HepG2 (cell line): ENCODE data around the gene AUTS2. TPM values are rescaled to one million over a fixed set of nuclear protein-coding genes. Genes with fewer than 3 reads are reported as not detected.

Experiments used
- ATAC-seq: fragments of 200-7000 bp; cut with Tn5 transposase; 3 replicates; pipeline ENCODE4 v1.9.1; 2020; ENCODE audit warnings: mild to moderate bottlenecking, moderate library complexity
- BruUV-seq: library from RNA; stranded (reverse); fragments of 400-500 nt; replicated peaks from 2 replicates; lab custom pipeline; 2021; lab: Mats Ljungman, UMichigan
- CTCF ChIA-PET: fragments of 300-600 bp; formaldehyde crosslinking; extraction: SDS; loops from one replicate; lab custom pipeline; 2021; ENCODE audit warnings: low total read pairs, inconsistent platforms, low intra/inter-chr PET ratio; lab: Yijun Ruan, JAX
- POLR2A ChIA-PET: fragments of 350-600 bp; sonication (Branson Sonifier 250); formaldehyde crosslinking; loops from one replicate; lab custom pipeline; 2020; ENCODE audit warnings: antibody characterized with exemption, inconsistent platforms; lab: Yijun Ruan, JAX
- DNase-seq: peaks from one replicate; pipeline ENCODE4 v3.0.0-alpha.2; 2015; ENCODE audit warnings: low spot score
- FAIRE-seq: peaks from 3 replicates; lab custom pipeline; 2011; peaks lifted over from hg19 to GRCh38; lab: Jason Lieb, UNC
- H2AFZ ChIP-seq: one replicate; pipeline ENCODE4 v1.6.1; 2011; ENCODE audit warnings: low read length, inconsistent platforms
- H3K27ac ChIP-seq: fragments of 300-600 bp; 3 replicates; pipeline ENCODE4 v1.8.0; 2011; ENCODE audit warnings: mixed run types, mild to moderate bottlenecking, mixed read lengths, low read length, inconsistent platforms; ENCODE audit not compliant: insufficient read depth; ENCODE audit errors: extremely low read length
- H3K27me3 ChIP-seq, 2 experiments: fragments of 200-600 bp in 1 of 2; 2 replicates in 1 of 2; 3 replicates in 1 of 2; pipeline versions ENCODE4 v1.6.0 to v1.8.0; 2011; ENCODE audit warnings: low read length in 2 of 2, mild to moderate bottlenecking in 2 of 2, moderate library complexity in 2 of 2, inconsistent platforms in 1 of 2; ENCODE audit not compliant: insufficient read depth in 2 of 2, control insufficient read depth in 1 of 2
- H3K36me3 ChIP-seq, 2 experiments: fragments of 200-600 bp in 1 of 2; replicated peaks in 1 of 2; 2 replicates in 1 of 2; 3 replicates in 1 of 2; pipeline versions ENCODE4 v1.5.1 to v1.8.0; 2011; ENCODE audit warnings: low read length in 2 of 2, inconsistent platforms in 1 of 2; ENCODE audit not compliant: insufficient read depth in 2 of 2, control insufficient read depth in 1 of 2
- H3K4me1 ChIP-seq: 2 replicates; pipeline ENCODE4 v1.5.1; 2012; ENCODE audit warnings: low read length, inconsistent platforms; ENCODE audit not compliant: insufficient read depth
- H3K4me2 ChIP-seq: 2 replicates; pipeline ENCODE4 v1.6.0; 2011; ENCODE audit warnings: low read depth, low read length, inconsistent platforms
- H3K4me3 ChIP-seq, 3 experiments: fragments of 200-600 bp in 1 of 3; sonication (generic), shearing (Covaris generic) in 1 of 3; replicated peaks in 1 of 3; 2 replicates each; pipeline ENCODE4 v1.5.1; 2011 to 2016; ENCODE audit warnings: low read length in 3 of 3, inconsistent platforms in 2 of 3, low read depth in 2 of 3, mild to moderate bottlenecking in 2 of 3, control low read depth in 1 of 3, mixed read lengths in 1 of 3; ENCODE audit not compliant: insufficient read depth in 1 of 3
- H3K79me2 ChIP-seq: one replicate; pipeline ENCODE4 v1.6.1; 2011; ENCODE audit warnings: low read length, inconsistent platforms; ENCODE audit not compliant: insufficient read depth
- H3K9ac ChIP-seq: 2 replicates; pipeline ENCODE4 v1.6.0; 2011; ENCODE audit warnings: mild to moderate bottlenecking, low read depth, low read length, inconsistent platforms; ENCODE audit not compliant: insufficient read depth
- H3K9me3 ChIP-seq: 2 replicates; pipeline ENCODE4 v1.5.1; 2012; ENCODE audit warnings: mild to moderate bottlenecking, low read length
- H4K20me1 ChIP-seq: 2 replicates; pipeline ENCODE4 v1.6.0; 2011; ENCODE audit warnings: inconsistent platforms, mild to moderate bottlenecking, low read length, moderate library complexity; ENCODE audit not compliant: insufficient read depth
- FOSL1 ChIP-seq: sonication (generic); formaldehyde crosslinking; IDR thresholded peaks from 2 replicates; pipeline ENCODE4 v1.9.0; 2021; ENCODE audit warnings: missing genetic modification reagents, borderline replicate concordance
- HES4 ChIP-seq: sonication (generic); formaldehyde crosslinking; IDR thresholded peaks from 2 replicates; pipeline ENCODE4 v1.9.0; 2021; ENCODE audit warnings: mild to moderate bottlenecking, missing genetic modification reagents, borderline replicate concordance
- ISL2 ChIP-seq: sonication (generic); formaldehyde crosslinking; IDR thresholded peaks from 2 replicates; pipeline ENCODE4 v1.5.0; 2020; ENCODE audit warnings: missing genetic modification reagents
- NFYB ChIP-seq: sonication (generic); formaldehyde crosslinking; IDR thresholded peaks from 2 replicates; pipeline ENCODE4 v1.4.0; 2020; ENCODE audit warnings: missing genetic modification reagents
- PITX1 ChIP-seq: sonication (generic); formaldehyde crosslinking; IDR thresholded peaks from 2 replicates; pipeline ENCODE4 v1.5.1; 2020; ENCODE audit warnings: mild to moderate bottlenecking, missing genetic modification reagents
- SAFB2 ChIP-seq: sonication (generic); formaldehyde crosslinking; IDR thresholded peaks from 2 replicates; pipeline ENCODE4 v1.5.1; 2020; ENCODE audit warnings: missing genetic modification reagents, low read depth, mild to moderate bottlenecking, borderline replicate concordance
- SALL2 ChIP-seq: sonication (generic); formaldehyde crosslinking; IDR thresholded peaks from 2 replicates; pipeline ENCODE4 v1.8.1; 2023; ENCODE audit warnings: mild to moderate bottlenecking, missing genetic modification reagents, inconsistent platforms
- SIX1 ChIP-seq: sonication (generic); formaldehyde crosslinking; IDR thresholded peaks from 2 replicates; pipeline ENCODE4 v1.4.0; 2020; ENCODE audit warnings: missing genetic modification reagents, borderline replicate concordance
- TEAD3 ChIP-seq: optimal IDR thresholded peaks from 2 replicates; pipeline ENCODE3; 2016; ENCODE audit warnings: borderline replicate concordance
- ZBTB8A ChIP-seq: sonication (generic); formaldehyde crosslinking; IDR thresholded peaks from 2 replicates; pipeline ENCODE4 v1.4.0; 2020; ENCODE audit warnings: mild to moderate bottlenecking, low read depth, missing genetic modification reagents, borderline replicate concordance
- ZNF737 ChIP-seq: sonication (generic); formaldehyde crosslinking; IDR thresholded peaks from 2 replicates; pipeline ENCODE4 v1.5.0; 2020; ENCODE audit warnings: missing genetic modification reagents, mild to moderate bottlenecking, borderline replicate concordance
- ZNF788 ChIP-seq: sonication (generic); formaldehyde crosslinking; IDR thresholded peaks from 2 replicates; pipeline ENCODE4 v1.5.0; 2020; ENCODE audit warnings: mild to moderate bottlenecking, missing genetic modification reagents, borderline replicate concordance
- WGBS: methylation state at CpG from one replicate; pipeline ENCODE4 v1.1.6; 2017; ENCODE audit warnings: low lambda C conversion rate; 5-methylcytosine and 5-hydroxymethylcytosine counted together
- in situ Hi-C: cut with HindIII; loops from 2 replicates; pipeline ENCODE4 v1.10.0; 2017; ENCODE audit warnings: low pct_unique_long_range_greater_than_20kb; ENCODE audit not compliant: extremely low pct_ligation_motif_present
- intact Hi-C: fragments of 100-400 bp; cut with micrococcal nuclease; formaldehyde crosslinking; loops from one replicate; pipeline ENCODE4 v1.10.0; 2022; ENCODE audit not compliant: unreplicated experiment
- polyA plus RNA-seq, 8 experiments: library from polyadenylated mRNA; depleted of rRNA in 3 of 8; stranded (reverse) in 7 of 8; unstranded in 1 of 8; fragments of >200 nt; fragmentation: Illumina TruSeq in 4 of 8; extraction: Trizol in 4 of 8; gene quantifications; 2 replicates each; pipeline versions ENCODE4 v1.2.1 to v1.2.3, GENCODE V29; 2011 to 2016; ENCODE audit warnings: low read depth in 4 of 8, missing spikeins in 1 of 8, mixed read lengths in 1 of 8; ENCODE audit not compliant: insufficient read depth in 1 of 8
- total RNA-seq, 5 experiments: library from RNA; depleted of rRNA; stranded (reverse); fragments of >200 nt; fragmentation: Illumina TruSeq; extraction: Trizol; gene quantifications; 2 replicates each; pipeline ENCODE4 v1.2.3, GENCODE V29; 2016; ENCODE audit warnings: low read depth in 1 of 5
- TF ChIP-seq, protein P1 (sequence below): sonication (generic); formaldehyde crosslinking; IDR thresholded peaks from 2 replicates; pipeline ENCODE4 v1.4.0; 2020; ENCODE audit warnings: mild to moderate bottlenecking, missing genetic modification reagents
- TF ChIP-seq, protein P2 (sequence below): sonication (generic); formaldehyde crosslinking; IDR thresholded peaks from 2 replicates; pipeline ENCODE4 v1.5.0; 2020; ENCODE audit warnings: mild to moderate bottlenecking, missing genetic modification reagents
- TF ChIP-seq, protein P3 (sequence below): sonication (generic); formaldehyde crosslinking; IDR thresholded peaks from 2 replicates; pipeline ENCODE4 v1.8.0; 2022; ENCODE audit warnings: mild to moderate bottlenecking, missing genetic modification reagents, moderate library complexity
- TF ChIP-seq, protein P4 (sequence below): sonication (generic); formaldehyde crosslinking; IDR thresholded peaks from 2 replicates; pipeline ENCODE4 v1.4.0; 2020; ENCODE audit warnings: mild to moderate bottlenecking, missing genetic modification reagents, borderline replicate concordance

The AUTS2 gene
- total and polyA plus RNA-seq, 2 of the 13 experiments (the other 11 are each of a cell fraction or from before 2014, with no cell fraction given): 0.38 TPM; not detected in 1

DNA sequence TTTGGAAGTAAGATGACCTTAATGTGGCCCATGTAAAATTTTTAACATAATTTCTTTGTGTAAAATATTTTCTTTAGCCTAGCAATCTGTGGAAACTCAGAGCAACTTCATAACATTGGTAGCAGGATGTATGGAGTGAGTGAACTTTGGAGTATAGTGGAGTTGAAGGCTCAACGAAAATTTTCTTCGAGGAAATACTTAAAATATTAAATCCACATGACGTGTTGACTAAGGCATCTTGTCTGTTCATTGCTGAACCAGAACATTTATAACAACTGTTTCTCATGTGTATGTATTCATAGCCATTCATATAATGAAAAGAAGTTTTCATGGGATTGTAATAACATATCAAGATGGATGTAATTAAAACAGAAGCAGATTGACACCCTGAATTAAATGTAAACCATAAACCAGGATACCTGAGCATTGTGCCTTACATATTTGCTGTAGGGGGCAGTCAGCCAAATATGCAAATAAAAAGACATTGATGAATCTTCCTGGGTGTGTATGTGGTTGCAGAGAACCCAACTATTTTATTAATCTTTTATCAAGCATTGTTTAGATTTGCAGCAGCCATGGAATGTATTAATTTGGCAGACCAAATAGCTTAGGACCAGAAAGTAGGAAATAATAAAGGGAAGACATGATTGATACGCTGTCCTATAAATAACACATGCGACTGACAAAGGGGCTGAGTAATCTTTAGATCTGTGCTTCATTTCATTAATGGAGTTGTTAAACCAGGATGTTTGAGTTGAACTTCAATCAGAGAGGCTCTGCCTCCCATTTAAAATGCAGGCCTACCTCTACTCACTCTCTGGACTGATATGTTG is 11.5 kb downstream of the AUTS2 start:
- no peaks in the 10 kb centered on the region for H4K20me1 ChIP-seq
- no peak overlapping the region for H3K4me2 ChIP-seq
- no peak for ATAC-seq
- H3K9ac ChIP-seq: no peak overlapping the region
- CTCF ChIA-PET: no interaction called here
- H3K27me3 ChIP-seq: no peaks in the 10 kb centered on the region; a peak in 1 of 5 replicates
- H3K9me3 ChIP-seq: no peaks in the 10 kb centered on the region
- H3K4me3 ChIP-seq: no peak overlapping the region
- DNase-seq: no peak
- no peaks in the 10 kb centered on the region for H3K79me2 ChIP-seq
- H3K27ac ChIP-seq: no peak overlapping the region
- no peaks in the 10 kb centered on the region for H3K36me3 ChIP-seq
- POLR2A ChIA-PET: no interaction called here
- intact Hi-C loops (no loop called here), in situ Hi-C loops (no loop called here)
- no TSS peak for BruUV-seq
- no peak for FAIRE-seq
- WGBS: 39% methylated on average over 5 of the region's 5 CpGs
- no peak overlapping the region for H2AFZ ChIP-seq
- H3K4me1 ChIP-seq: no peaks in the 10 kb centered on the region
- no peak for TF ChIP-seq SIX1 (CRISPR knock-in tag)
- no peak for TF ChIP-seq ZNF737 (CRISPR knock-in tag)
- no peak for TF ChIP-seq NFYB
- no peak for TF ChIP-seq ZNF788 (CRISPR knock-in tag)
- TF ChIP-seq, protein P1, sequence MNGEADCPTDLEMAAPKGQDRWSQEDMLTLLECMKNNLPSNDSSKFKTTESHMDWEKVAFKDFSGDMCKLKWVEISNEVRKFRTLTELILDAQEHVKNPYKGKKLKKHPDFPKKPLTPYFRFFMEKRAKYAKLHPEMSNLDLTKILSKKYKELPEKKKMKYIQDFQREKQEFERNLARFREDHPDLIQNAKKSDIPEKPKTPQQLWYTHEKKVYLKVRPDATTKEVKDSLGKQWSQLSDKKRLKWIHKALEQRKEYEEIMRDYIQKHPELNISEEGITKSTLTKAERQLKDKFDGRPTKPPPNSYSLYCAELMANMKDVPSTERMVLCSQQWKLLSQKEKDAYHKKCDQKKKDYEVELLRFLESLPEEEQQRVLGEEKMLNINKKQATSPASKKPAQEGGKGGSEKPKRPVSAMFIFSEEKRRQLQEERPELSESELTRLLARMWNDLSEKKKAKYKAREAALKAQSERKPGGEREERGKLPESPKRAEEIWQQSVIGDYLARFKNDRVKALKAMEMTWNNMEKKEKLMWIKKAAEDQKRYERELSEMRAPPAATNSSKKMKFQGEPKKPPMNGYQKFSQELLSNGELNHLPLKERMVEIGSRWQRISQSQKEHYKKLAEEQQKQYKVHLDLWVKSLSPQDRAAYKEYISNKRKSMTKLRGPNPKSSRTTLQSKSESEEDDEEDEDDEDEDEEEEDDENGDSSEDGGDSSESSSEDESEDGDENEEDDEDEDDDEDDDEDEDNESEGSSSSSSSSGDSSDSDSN: no peak
- TF ChIP-seq, protein P2, sequence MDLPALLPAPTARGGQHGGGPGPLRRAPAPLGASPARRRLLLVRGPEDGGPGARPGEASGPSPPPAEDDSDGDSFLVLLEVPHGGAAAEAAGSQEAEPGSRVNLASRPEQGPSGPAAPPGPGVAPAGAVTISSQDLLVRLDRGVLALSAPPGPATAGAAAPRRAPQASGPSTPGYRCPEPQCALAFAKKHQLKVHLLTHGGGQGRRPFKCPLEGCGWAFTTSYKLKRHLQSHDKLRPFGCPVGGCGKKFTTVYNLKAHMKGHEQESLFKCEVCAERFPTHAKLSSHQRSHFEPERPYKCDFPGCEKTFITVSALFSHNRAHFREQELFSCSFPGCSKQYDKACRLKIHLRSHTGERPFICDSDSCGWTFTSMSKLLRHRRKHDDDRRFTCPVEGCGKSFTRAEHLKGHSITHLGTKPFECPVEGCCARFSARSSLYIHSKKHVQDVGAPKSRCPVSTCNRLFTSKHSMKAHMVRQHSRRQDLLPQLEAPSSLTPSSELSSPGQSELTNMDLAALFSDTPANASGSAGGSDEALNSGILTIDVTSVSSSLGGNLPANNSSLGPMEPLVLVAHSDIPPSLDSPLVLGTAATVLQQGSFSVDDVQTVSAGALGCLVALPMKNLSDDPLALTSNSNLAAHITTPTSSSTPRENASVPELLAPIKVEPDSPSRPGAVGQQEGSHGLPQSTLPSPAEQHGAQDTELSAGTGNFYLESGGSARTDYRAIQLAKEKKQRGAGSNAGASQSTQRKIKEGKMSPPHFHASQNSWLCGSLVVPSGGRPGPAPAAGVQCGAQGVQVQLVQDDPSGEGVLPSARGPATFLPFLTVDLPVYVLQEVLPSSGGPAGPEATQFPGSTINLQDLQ (CRISPR knock-in tag): no peak
- no peak for TF ChIP-seq SALL2 (CRISPR knock-in tag)
- TF ChIP-seq, protein P3, sequence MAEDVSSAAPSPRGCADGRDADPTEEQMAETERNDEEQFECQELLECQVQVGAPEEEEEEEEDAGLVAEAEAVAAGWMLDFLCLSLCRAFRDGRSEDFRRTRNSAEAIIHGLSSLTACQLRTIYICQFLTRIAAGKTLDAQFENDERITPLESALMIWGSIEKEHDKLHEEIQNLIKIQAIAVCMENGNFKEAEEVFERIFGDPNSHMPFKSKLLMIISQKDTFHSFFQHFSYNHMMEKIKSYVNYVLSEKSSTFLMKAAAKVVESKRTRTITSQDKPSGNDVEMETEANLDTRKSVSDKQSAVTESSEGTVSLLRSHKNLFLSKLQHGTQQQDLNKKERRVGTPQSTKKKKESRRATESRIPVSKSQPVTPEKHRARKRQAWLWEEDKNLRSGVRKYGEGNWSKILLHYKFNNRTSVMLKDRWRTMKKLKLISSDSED (CRISPR knock-in tag): no peak
- no peak for TF ChIP-seq PITX1 (CRISPR knock-in tag)
- TF ChIP-seq HES4 (CRISPR knock-in tag): no peak
- TF ChIP-seq, protein P4, sequence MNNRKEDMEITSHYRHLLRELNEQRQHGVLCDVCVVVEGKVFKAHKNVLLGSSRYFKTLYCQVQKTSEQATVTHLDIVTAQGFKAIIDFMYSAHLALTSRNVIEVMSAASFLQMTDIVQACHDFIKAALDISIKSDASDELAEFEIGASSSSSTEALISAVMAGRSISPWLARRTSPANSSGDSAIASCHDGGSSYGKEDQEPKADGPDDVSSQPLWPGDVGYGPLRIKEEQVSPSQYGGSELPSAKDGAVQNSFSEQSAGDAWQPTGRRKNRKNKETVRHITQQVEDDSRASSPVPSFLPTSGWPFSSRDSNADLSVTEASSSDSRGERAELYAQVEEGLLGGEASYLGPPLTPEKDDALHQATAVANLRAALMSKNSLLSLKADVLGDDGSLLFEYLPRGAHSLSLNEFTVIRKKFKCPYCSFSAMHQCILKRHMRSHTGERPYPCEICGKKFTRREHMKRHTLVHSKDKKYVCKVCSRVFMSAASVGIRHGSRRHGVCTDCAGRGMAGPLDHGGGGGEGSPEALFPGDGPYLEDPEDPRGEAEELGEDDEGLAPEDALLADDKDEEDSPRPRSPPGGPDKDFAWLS (CRISPR knock-in tag): no peak
- TF ChIP-seq TEAD3 (CRISPR knock-in tag): no peak
- no peak for TF ChIP-seq ZBTB8A
- no peak for TF ChIP-seq FOSL1 (CRISPR knock-in tag)
- TF ChIP-seq SAFB2 (CRISPR knock-in tag): no peak
- no peak for TF ChIP-seq ISL2
